NT2/D1 (cell line): ENCODE measurements around the gene UBE2E1.

Experiments
- YY1 ChIP-seq: IDR thresholded peaks from 2 replicates; pipeline ENCODE4 v1.6.1; 2011; ENCODE audit not compliant: insufficient read length, insufficient read depth
- ZNF274 ChIP-seq: IDR thresholded peaks from 2 replicates; pipeline ENCODE4 v1.6.1; 2011; ENCODE audit warnings: mild to moderate bottlenecking, low read depth, low read length

DNA sequence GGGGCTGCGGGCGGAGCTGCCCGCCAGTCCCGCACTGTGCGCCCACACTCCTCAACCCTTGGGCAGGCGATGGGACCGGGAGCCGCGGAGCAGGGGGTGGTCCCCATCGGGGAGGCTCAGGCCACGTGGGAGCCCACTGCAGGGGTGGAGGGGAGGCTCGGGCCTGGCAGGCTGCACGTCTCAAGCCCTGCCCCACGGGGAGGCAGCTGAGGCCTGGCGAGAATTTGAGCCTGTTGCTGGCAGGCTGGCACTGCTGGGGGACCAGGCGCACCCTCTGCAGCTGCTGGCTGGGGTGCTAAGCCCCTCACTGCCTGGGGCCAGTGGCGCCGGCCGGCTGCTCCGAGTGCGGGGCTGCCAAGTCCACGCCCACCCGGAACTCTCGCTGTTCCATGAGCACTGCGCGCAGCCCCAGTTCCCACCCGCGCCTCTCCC, 76.7 kb downstream of the UBE2E1 start:
- TF ChIP-seq YY1: no peak
- TF ChIP-seq ZNF274: no peak
